Non-pigmented ciliary epithelial cell (primary cell): ENCODE results near the gene NRXN3.
A peak's percentile ranks its signal among the peaks of the same experiment; 100 is the strongest.

Source experiments
- DNase-seq: peaks from one replicate; pipeline ENCODE4 v3.0.0-alpha.2; 2010; ENCODE audit warnings: low read depth

NRXN3 gene

DNA sequence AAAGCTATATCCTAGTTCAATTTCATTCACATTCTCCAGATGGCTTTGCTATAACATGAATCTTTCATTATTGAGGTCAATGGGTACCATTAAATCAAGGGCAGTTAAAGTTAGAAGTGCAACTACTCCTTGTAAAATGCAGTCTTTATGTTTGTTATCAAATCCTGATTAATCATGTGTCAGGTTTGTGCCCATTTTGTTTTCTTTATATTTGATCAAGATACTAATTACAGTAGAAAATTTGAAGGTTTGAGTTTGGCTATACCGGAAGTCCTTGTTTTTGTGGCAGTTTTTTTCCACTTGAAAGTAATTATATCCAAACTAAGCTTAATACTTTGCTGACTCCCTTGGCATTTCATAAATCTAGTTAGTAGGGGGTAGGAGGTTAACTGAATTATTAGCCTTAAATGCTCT is 1528.1 kb downstream of the NRXN3 start:
- no peak for DNase-seq

DNA sequence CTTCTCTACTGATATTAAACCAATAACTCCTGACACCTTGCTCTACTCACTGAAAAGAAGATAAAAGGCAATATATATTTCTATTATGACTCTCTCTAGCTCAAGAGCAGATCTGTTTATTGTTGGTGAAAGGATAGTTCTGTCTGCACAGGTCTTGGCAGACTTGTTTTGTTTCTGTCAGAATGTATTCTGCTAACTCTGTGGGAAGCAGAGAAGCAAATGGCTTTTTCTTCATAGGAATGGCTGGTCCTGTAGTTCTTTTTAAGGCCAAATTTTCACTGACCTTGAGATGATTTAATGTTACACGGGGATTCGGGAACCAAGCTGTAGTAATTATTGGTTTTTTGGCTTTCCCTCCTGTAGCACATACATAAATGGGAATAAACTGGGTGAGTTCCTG is 1529.0 kb downstream of the NRXN3 start:
- DNase-seq: no peak

DNA sequence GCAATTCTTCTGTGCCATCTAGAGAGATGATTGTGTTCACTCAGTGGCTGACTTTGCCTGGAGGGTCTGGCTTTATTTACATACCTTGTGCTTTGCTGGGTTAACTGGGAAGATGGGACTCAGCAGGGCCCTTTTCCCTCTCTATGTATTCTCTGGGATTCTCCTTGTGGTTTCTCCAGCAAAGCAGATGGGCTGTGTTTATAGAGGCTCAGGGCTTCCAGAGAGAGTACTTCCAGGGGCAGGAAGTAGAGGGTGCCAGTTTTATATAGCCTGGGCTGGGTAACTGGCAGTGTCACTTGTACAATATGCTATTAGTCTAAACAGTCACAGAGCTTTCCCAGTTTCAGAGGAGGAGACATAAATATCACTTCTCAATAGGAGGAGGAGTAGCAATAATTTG is 1531.2 kb downstream of the NRXN3 start:
- no peak for DNase-seq

DNA sequence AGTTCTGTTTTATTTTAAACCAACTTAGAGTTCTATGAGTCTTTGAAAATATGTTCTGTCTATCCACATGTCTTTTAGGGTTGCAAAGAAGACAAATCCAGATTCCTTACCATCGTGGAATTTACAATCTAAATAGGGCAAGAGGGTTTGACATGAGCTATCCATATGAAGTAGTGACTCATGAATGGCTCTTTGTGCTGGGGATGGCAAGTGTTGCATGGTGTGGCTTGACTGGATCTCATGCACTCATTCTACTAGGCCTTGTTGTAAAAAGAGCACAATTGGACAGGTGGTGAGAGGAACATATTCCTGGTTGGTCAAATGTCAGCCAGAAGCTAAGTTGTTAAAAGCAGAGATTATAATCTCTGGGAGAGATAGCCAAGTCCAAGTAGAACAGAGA is 1532.0 kb downstream of the NRXN3 start:
- no peak for DNase-seq

DNA sequence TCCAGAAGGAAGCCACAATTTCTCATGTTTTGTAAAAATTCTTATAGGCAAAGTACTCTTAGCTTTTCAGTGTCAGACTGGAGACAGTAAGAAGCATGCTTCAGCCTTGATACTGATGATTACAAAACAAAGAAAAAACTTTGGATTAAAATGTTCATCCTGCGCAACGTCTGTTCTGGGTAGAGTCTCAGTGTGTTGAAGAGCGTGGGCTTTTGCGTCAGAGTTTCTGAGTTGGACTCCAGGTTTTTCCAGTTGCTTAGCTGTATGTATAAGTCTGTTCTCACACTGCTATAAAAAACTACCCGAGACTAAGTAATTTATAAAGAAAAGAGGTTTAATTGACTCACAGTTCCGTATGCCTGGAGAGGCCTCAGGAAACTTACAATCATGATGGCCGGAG is 1533.0 kb downstream of the NRXN3 start:
- no peak for DNase-seq

DNA sequence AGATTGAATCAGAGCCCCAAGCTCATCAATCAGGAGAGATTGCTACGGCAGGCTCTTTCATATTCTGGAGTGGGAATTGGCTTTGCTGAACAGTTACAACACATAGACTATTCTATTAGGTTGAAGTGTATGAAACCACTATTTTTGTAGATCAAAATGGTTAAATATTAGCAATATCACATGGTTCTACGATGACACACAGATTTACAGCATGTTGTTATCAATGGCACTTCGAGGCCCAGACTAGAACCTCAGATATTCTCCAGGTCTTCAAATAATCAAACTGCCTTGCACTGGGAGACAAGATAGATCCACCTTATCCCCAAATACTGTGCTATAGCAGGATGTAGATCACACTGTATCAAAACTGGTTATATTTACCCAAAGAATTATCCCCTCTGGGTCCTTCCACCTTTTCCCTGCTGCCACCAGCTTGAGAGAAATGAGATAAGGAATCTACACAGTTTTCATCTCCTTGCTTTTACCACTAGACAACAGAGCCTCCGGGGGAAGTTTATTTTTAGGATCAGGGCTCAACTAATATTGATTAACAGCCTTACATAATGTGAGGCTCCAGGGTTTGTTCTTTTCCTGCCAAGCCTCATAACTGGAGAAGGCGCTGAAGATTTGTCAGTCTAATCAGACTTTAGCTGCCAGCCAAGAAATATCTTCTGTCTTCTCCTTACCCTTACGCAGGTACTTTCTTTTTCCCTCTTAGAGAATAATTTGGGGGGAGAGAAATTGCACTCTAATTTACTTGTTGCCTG is 1534.1 kb downstream of the NRXN3 start:
- no peak for DNase-seq

DNA sequence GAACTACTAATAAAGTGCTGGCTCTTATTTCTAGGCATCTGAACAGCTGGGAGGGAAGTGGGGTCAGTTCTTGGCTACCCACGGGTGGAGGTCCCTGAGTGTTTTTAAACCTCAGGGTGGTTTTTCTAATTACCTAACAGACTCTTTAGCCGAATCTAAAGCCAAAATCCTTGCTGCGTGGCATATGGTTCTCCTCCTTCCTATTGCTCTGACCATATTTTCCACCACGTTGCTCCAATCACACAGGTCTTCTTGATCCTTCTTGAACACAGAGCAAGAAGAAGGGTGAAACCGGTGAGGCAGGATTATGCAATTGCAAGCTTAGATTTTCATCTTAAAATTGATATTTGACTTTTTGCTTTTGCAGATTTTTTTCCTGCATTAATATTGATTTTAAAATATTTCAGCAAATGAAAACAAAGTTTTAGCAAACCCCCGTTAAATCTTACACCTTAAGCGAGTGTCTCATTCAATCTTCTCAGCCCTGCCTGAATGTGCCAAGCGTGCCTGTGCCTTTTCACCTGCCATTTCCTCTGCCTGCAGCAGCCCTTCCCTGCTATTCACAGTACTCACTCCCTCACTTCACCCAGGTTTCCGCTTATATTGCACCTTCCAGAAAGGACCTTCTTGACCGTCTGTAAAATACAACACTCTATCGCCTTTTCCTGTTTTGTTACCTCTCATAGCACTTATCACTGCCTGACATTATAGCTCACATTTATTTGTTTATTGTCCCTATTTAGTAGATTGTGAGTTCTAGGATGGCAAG is 1535.1 kb downstream of the NRXN3 start:
- DNase-seq: no peak

DNA sequence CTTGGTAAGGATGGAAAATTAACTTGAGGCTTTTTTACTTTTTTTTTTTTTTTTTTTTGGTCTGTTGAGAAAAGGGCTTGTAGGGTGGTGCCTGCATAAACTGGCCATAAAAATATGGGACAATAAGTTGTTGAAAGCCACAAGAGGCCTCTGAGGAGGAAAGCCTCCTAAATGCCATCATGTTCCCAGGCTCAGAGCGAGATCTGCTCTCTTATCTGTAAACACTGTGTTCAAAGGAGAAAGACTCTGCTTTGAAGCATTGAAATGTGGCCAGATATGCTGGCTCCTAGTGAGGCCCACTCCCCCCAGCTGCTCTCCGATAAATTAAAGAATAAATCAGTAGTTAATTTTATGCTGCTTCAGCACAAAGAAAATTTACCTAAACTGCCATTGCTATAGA is 1536.2 kb downstream of the NRXN3 start:
- DNase-seq: no peak

DNA sequence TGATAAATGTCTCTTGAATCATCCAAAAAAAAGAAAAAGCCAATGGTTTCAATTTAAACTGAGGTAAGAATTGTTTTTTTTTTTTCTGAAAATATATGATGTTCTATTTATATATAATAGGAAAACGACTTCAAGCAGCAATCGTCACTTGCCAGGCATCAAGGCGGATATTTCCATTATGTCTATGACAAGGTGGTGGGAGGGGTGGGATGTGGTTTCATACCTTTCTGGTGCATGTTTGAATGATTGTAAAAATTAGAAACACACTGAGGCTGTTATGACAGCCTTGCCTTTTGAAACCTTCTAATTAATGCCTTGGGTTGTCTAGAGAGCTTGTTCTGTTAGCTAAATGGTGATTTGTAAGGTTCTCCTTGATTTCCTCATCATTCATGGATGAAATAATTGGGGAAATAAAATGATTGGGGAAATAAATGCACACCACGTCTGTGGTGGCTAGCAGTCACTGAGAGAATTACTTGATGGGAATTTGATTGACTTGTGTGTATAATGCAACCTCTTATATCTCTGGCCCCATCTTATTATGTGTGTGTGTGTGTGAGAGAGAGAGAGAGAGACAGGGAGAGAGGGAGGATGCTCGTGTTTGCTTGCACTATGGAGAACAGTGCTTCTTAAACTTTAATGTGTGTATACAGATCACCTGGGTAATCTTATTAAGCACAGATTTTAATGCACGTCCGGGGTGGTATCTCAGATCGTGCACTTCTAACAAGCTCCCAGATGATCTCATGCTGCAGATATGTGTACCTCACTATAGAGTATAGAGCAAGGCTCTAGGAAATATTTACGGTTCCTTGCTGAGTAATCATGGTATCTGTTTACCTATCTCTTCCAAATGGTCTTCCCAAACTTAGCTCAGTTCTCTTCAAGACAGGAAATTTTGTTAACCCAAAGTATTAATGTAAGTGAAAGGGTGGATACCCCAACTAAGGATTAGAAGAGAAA is 1538.5 kb downstream of the NRXN3 start:
- DNase-seq: no peak

DNA sequence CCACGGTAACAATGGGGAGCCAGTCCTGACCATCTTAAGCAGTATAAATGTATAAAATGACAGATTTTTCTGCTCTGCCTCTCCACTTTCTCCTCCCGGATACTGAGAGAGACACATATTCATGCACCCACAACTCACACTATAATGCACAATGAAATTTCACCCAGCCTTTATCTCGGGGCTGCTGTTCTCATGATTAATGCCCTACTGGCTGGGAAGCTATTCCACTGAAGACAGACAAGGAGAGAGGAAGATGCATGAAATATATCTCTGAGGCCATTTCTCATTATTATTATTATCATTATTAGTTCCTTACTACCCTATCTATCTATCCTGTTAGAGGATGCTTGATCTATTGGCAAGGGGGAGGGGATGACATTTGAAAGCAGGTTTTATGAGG is 1539.4 kb downstream of the NRXN3 start:
- DNase-seq: no peak

DNA sequence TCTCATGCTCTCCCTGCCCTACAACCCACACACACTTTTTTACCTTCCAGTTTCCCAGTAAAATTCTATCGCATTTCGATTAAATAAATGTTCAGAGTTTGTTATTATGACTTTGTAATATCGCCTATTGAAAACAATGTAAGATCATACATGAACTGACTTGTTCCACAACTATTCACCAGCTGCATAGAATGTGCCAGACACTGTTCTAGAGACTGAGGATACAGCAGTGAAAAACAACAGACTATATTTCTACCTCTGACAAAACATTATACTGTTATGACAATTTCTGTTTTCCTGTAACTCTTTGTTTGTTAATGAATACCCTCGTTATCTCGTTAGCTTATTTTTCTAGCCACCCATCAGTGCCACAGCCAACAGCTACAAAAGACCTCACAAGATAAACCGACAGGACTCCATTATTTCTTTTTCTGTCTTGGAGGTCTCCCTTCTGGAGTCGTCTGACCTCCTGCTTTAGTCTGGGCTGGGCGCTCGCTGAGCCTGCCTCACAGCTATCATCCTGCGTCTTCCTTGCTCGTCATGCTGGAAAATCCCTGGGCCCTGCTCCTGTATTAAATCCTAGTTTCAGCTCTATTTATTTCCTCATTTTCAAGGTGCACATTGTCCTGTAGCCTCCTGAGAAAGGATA is 1542.3 kb downstream of the NRXN3 start:
- no peak for DNase-seq

DNA sequence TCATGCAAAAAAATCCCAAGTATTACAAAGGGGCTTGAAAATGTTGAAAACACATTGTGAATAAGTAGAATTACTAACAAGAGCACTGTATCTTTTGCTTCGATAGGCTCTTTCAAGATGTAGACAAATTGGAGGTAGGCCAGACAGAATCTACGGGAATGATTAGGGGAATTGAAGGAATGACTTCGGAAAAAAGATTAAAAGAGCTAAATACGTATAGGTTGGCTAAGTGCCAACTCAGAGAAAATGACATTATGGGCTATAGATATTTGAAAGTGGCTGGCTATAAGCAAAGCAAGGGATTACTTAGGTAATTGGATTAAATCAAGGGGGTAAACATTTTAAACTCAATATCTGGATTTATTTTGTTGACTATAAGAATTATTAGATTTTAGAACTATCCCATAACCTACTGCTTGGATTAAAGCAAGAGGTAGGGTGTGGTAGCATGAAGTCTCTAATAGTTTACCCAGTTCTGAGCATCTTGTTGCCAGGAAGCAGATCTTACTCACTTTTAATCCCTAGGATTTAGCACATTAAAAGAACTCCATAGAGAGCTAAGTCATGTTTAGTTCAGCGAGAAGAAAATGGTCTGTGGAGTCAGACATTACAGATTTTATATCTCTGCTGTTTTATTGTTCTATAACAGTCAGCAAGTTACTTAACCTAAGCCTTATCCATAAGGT is 1551.4 kb downstream of the NRXN3 start:
- DNase-seq: no peak

DNA sequence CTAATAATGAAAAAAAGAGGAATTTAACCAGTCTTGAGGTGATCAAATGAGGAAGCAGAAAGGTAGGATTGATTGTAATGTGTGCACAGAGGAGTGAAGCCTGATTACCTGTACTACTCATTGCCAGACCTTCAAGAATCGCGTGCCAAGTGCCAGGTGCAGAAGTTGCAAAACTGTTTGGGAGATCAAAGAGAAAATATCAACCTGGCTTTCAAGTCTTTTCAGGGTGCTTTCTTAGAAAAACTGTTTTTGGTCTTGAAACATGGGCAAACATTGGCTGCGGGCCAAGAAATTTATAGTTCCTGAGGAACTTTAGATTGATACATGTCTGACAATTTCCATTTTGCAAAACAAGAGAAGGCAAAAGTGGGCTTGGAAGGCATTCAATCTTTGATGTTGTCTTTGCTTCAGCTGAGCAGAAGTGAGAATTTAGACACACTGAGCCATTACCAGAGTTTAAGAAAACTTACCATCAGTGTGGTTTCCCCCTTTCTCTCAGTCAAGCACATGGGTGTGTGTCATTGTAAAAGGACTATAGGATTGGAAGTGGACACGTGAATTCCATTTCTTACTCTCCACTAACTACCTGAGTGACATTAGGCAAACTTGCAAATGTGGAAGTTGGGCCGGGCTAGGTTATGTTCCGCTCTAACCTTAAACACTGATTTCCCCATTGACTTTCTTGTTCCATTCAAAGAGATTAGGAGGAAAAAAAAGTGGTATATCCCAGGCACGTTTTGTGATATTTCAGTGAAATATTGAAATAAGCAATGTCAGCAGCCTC is 1555.0 kb downstream of the NRXN3 start:
- no peak for DNase-seq

DNA sequence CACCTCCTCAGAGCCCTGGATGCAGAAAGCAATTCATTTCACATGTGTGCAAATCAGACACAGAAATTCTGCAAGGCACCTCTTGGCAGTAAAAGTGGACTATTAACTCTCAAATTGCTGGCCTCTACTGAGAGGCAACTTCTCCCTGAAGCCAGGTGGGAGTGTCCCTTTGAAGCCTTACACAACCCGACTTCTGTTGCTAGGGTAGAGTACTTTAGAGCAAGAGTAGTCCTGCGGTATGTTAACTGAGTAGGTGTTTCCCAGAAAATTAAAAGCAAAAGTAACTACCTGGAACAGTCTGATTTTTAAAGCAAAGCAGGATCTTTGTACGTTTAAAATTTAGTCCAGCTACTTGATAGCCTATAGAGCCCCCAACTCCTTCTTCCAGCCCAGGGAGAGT is 1557.7 kb downstream of the NRXN3 start:
- DNase-seq: no peak

DNA sequence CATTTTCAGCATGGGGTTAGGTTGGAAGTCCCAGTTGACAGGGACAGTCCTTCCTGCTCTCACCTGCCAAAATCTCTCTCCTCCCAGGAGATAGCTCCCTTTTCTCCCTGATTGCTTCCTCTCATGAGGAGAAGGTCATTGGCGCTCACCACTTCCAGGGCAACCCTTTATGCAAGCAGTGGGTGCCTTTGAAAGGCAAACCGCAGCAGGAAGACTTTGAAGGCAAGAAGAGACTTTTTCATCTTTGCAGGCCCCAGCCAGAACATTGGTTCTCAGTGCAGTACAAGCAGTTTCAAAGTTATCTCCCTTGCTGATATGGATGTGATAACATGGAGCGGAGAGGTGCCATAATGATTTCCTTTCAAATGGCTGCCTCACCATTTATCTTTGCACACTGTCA is 1558.2 kb downstream of the NRXN3 start:
- DNase-seq: no peak

DNA sequence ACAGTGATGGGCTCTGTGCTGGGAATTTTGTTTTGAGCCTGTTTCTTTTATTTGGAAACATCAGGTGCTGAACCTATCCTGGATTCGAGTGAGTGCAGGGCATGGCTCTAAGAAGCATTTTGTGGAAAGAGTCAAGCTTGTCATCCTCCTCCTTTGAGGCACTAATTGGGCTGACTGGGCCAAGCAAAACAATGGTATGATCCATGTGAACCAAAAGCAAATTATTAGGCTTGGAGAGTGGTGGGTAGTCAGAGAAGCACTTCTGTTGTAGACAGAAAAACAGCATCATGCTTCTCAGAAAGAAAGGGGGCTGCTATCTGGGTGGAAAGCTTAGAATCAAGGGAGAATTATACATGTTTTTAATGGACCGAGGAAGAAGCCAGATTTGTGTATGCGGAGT is 1559.6 kb downstream of the NRXN3 start:
- no peak for DNase-seq

DNA sequence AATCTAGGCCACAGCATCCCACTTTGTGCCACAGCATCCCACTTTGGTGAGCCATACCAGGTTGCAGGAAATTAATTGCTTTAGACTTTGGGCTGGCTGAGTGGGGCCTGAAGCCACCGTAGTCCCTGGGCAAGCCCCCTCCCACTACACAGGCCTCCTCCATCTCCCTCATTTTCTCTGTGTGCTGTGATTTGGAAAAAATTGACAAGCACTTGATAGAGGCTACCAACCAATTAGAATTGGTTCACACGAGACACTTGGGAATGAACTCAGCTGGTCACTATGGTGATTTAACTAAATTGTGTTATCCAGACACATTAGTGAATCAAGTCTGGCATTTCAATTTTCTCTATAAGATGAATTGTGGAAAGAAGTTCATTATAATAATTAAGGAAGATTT is 1560.0 kb downstream of the NRXN3 start:
- no peak for DNase-seq

DNA sequence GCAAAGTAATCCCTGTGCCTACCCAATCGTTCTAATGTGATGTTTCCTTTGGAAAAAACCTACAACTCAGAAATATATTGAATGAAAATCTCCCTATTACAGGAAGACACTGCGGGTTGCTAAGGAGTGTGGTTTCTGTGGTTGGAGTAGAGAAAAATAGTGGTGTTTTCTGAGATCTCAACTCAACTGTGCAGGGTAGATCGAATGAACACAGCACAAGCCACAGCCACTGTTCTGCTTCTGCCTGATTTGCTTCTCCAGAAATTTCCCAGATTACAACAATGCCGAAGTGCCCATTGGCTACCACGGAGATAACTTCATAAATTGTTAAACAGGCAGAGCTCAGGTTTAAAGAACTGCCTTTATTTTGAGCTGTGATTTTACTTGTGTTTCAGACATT is 1560.8 kb downstream of the NRXN3 start:
- DNase-seq: peak; percentile 59

DNA sequence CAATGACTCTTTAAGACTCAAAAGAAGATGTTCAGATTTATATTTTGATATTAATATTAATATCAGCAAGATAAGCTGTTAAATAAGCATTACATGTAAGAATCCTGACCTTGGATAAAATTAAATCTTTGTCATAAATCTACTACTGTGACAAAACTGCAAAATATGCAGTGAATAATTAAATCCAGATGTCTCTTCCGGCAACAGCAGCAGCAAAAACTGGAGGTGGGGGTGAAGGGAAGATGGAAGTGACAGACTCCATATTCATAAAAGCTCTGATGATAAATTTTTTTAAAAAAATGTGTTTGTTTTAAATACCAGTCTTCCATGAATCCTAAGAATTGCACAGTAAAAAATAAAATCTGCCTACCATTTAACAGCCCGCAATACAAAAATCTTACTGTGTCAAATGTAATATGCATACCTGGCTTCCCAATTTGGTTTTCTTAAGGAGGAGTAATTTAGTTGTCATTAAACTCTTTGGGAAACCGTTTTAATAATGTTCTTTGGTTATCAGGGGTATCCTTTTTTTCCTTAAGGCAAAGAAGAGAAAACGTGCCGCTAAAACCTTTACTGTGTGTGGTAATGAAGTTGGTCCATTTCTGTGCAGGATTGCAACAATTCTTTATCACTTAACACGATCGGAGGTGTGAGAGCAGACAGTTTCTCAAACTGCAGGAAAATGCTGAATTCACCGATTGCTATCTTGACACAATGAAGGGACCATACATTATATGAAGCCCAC is 1562.9 kb downstream of the NRXN3 start:
- DNase-seq: no peak

DNA sequence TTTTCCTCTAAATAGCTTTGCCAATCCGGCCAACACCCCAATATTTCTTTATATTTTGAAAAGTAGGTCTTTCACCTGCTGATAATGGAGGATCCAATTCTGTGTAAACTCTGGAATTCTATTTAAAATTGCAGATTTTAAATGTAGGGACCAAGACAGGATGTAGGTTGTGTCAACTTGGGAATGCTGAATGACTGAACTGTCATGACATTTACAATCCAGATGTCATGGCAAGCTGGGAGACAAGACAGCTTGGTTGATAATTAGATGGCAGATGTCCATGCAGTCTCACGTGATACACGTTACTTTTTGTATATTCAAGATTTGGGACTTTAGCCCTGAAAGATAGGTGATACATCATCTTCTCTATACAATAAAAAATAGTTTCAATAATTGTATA is 1564.0 kb downstream of the NRXN3 start:
- DNase-seq: no peak
